Measurements from ENCODE around the gene PNRC2. TPM values are rescaled to one million over a fixed set of nuclear protein-coding genes. Genes with fewer than 3 reads are reported as not detected.
A peak's percentile ranks its signal among the peaks of the same experiment; 100 is the strongest.
"Not testable (repeated sequence)": the region's sequence is repeated elsewhere in the genome, so short reads cannot be mapped to it uniquely, and the experiment has no call there.

The PNRC2 gene
- total RNA-seq, 1 experiment from 2014 or later = 59.0 TPM

DNA sequence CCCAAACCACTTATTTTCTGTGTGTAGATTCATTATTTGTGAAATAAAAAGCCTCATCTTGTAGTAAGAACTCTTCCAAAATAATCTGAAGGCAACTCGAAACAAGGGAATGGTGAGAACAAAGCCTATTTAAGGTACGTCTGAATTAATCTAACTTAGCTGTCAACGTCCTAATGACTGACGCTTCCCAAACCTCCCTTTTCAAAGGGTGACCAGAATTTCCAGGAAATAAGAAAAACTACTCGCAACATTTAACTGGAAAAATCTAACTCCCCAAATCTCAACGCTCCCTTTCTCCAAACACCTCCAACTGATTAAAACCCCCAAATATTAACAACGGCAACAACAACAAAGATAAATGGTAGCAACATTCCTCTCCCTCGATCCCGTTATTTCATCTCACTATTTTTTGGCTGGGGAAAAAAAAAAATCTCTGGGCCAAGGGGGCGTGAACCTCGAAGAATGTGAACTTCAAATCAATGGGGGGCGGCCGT lies 19.8 kb downstream of the PNRC2 start:
- CTCF ChIA-PET = interaction anchor here (0.6 to 1.9 kb wide), 3 partner anchors 13 to 171 kb away, joined by 3 to 4 read pairs (median 3); partner anchors contain the start of gene PNRC2
- H3K4me3 Mint-ChIP-seq (ENCODE audit: low read depth, unreplicated experiment) = peak overlapping the region; percentile 93
- no TSS peak for BruUV-seq (replicated peaks)
- intact Hi-C loops (cut with micrococcal nuclease; ENCODE audit: unreplicated experiment) = no loop called here
- no peaks in the 10 kb centered on the region for H3K9me3 Mint-ChIP-seq (ENCODE audit: low read depth, unreplicated experiment)
- H3K27me3 Mint-ChIP-seq (ENCODE audit: unreplicated experiment) = no peaks in the 10 kb centered on the region
- TF ChIP-seq, protein P1, sequence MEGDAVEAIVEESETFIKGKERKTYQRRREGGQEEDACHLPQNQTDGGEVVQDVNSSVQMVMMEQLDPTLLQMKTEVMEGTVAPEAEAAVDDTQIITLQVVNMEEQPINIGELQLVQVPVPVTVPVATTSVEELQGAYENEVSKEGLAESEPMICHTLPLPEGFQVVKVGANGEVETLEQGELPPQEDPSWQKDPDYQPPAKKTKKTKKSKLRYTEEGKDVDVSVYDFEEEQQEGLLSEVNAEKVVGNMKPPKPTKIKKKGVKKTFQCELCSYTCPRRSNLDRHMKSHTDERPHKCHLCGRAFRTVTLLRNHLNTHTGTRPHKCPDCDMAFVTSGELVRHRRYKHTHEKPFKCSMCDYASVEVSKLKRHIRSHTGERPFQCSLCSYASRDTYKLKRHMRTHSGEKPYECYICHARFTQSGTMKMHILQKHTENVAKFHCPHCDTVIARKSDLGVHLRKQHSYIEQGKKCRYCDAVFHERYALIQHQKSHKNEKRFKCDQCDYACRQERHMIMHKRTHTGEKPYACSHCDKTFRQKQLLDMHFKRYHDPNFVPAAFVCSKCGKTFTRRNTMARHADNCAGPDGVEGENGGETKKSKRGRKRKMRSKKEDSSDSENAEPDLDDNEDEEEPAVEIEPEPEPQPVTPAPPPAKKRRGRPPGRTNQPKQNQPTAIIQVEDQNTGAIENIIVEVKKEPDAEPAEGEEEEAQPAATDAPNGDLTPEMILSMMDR (IDR thresholded peaks at IDR 0.05; ENCODE audit: unreplicated experiment) = no peak
- H3K36me3 Mint-ChIP-seq (ENCODE audit: insufficient read depth, unreplicated experiment) = peaks cover 53% of the 10 kb centered on the region
- H3K27ac Mint-ChIP-seq (ENCODE audit: unreplicated experiment) = peak overlapping the region; percentile 94
- peaks cover 28% of the 10 kb centered on the region for H3K4me1 Mint-ChIP-seq (ENCODE audit: low read depth, unreplicated experiment)
- no peak for DNase-seq

DNA sequence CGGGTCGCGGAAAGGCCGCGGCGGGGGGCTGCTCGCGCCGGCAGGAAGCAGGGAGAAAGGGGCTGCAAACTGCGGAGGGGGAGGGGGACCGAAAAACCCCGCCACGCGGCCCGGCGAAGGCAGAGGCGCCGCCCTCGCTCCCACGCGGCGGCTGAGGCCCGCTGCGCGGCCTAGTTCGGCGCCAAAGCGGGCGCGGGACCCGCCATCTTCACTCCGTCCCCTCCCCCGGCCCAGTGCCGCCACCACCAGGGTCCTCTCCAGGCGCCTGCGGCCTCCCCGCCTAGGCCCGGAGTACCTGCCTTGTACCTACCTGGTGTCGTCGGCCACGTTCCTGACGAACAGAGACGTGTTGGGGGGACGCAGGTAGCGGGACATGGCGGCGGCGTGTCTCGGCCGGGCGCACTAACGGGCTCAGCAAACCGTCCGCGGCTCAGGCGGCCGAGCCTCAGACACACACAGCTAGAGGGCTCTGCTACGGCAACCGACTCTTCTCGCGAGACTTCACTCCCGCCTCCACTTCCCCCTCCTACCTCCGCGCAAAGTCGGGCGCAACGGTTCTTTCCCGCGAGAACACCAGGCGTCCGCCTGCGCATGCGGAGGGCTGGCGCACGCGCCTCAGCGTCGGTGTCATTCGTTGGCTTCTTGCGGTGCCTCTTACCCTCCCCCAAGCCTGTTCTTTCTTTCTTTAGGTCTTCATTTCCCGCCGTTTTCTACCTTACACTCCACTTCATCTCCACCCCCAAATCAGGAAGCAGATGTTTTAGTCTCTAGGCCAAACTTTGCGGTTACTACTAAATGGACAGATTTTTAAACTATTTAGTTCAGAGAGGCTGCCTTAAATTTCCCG lies 20.5 kb downstream of the PNRC2 start, which contains the start of gene SRSF10:
Gene SRSF10 (minus strand): TSS at position 447 of the 847 bp plus-strand sequence. CDS start 72 bp downstream, at position 375.
- CTCF ChIA-PET = interaction anchor here (0.6 to 1.9 kb wide), 5 partner anchors 14 to 170 kb away, joined by 3 to 4 read pairs (median 3); partner anchors contain the start of gene PNRC2
- intact Hi-C loops (cut with micrococcal nuclease; ENCODE audit: unreplicated experiment) = loop anchor here (2.0 kb wide), 1 partner anchor 39 kb away; no protein-coding TSS in a partner anchor
- no peaks in the 10 kb centered on the region for H3K9me3 Mint-ChIP-seq (ENCODE audit: low read depth, unreplicated experiment)
- peak within 1 kb of the TSS; percentile 93 for H3K4me3 Mint-ChIP-seq (ENCODE audit: low read depth, unreplicated experiment)
- peaks cover 28% of the 10 kb centered on the region for H3K4me1 Mint-ChIP-seq (ENCODE audit: low read depth, unreplicated experiment)
- peak within 1 kb of the TSS; percentile 94 for H3K27ac Mint-ChIP-seq (ENCODE audit: unreplicated experiment)
- H3K36me3 Mint-ChIP-seq (ENCODE audit: insufficient read depth, unreplicated experiment) = peaks cover 47% of the 10 kb centered on the region
- peak; percentile 93 for DNase-seq
- no peaks in the 10 kb centered on the region for H3K27me3 Mint-ChIP-seq (ENCODE audit: unreplicated experiment)
- TF ChIP-seq, protein P1 (IDR thresholded peaks at IDR 0.05; ENCODE audit: unreplicated experiment) = no peak
- no TSS peak for BruUV-seq (replicated peaks)

DNA sequence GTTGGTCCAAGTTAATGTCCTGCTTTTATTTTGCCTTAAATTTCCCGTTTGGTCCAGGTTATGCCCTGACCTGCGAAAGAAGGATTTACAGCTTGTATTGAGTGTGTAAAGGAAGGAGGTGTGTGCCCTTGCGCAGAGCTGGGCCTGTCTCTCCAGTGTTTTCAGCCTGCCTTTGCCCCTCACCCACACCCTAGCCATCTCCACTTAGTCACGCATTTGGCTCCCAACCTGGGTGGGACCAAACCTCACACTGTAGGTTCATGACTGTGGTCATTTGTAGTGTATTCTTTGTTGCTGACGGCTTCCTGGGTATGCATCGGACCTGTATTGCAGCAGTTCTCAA lies 21.1 kb downstream of the PNRC2 start:
- H3K9me3 Mint-ChIP-seq (ENCODE audit: low read depth, unreplicated experiment) = no peaks in the 10 kb centered on the region
- intact Hi-C loops (cut with micrococcal nuclease; ENCODE audit: unreplicated experiment) = loop anchor here (2.0 kb wide), 1 partner anchor 38 kb away; no protein-coding TSS in a partner anchor
- peak overlapping the region; percentile 93 for H3K4me3 Mint-ChIP-seq (ENCODE audit: low read depth, unreplicated experiment)
- no peaks in the 10 kb centered on the region for H3K27me3 Mint-ChIP-seq (ENCODE audit: unreplicated experiment)
- peak; percentile 65 for DNase-seq
- H3K4me1 Mint-ChIP-seq (ENCODE audit: low read depth, unreplicated experiment) = peaks cover 28% of the 10 kb centered on the region
- CTCF ChIA-PET = interaction anchor here (0.8 to 1.9 kb wide), 4 partner anchors 14 to 47 kb away, joined by 3 to 4 read pairs (median 3); partner anchors contain the start of gene PNRC2
- TF ChIP-seq, protein P1 (IDR thresholded peaks at IDR 0.05; ENCODE audit: unreplicated experiment) = no peak
- BruUV-seq (replicated peaks) = TSS peak; percentile 95
- H3K36me3 Mint-ChIP-seq (ENCODE audit: insufficient read depth, unreplicated experiment) = peaks cover 47% of the 10 kb centered on the region
- H3K27ac Mint-ChIP-seq (ENCODE audit: unreplicated experiment) = peak overlapping the region; percentile 94

DNA sequence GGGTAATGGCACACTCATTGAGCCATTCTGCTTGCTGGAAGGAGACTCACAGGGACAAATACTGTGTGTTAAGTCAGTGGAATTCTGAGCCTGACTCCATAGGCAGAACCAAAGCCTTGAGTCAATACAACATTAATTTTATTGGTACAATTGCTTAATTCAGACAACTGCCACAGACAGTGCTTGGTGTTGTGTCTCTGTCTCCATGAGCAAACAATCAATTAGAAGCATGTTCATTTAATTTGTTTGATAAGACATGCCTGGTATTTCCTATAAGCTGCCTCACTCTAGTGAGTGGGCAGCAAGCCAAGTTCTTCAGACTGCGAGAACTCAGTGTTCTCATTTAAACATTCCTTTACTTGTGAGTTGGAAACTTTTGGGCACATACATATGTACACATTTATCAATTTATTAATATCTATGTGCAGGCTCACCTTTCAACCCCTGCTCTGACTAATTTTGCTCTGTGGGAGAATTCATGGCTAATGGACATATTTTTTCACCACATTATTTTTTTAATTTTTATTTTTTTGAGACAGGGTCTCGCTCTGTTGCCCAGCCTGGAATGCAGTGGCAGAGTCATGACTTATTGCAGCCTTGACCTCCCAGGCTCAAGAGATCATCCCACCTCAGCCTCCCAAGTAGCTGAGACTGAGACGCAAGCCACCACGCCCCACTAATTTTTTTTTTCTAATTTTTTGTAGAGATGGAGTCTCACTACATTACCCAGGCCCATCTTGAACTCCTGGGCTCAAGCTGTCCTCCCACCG lies 25.0 kb downstream of the PNRC2 start:
- intact Hi-C loops (cut with micrococcal nuclease; ENCODE audit: unreplicated experiment) = no loop called here
- Mint-ChIP-seq H3K27me3 (ENCODE audit: unreplicated experiment) (no peaks in the 10 kb centered on the region), H3K4me3 (ENCODE audit: low read depth, unreplicated experiment) (no peak overlapping the region), H3K9me3 (ENCODE audit: low read depth, unreplicated experiment) (no peaks in the 10 kb centered on the region), H3K4me1 (ENCODE audit: low read depth, unreplicated experiment) (peaks cover 10% of the 10 kb centered on the region), H3K27ac (ENCODE audit: unreplicated experiment) (no peak overlapping the region), H3K36me3 (ENCODE audit: insufficient read depth, unreplicated experiment) (peaks cover 13% of the 10 kb centered on the region)
- BruUV-seq (replicated peaks) = no TSS peak
- peak; percentile 42 for DNase-seq
- CTCF ChIA-PET = no interaction called here
- TF ChIP-seq, protein P1 (IDR thresholded peaks at IDR 0.05; ENCODE audit: unreplicated experiment) = no peak

DNA sequence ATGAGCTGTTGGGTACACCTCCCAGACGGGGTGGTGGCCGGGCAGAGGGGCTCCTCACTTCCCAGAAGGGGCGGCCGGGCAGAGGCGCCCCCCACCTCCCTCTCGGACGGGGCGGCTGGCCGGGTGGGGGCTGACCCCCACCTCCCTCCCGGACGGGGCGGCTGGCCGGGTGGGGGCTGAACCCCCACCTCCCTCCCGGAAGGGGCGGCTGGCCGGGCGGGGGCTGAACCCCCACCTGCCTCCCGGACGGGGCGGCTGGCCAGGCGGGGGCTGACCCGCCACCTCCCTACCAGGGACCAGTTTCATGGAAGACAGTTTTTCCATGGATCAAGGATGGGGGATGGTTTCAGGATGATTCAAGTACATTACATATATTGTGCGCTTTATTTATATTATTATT lies 27.4 kb downstream of the PNRC2 start:
- H3K27me3 Mint-ChIP-seq (ENCODE audit: unreplicated experiment); H3K27ac Mint-ChIP-seq (ENCODE audit: unreplicated experiment); BruUV-seq (replicated peaks); H3K4me3 Mint-ChIP-seq (ENCODE audit: low read depth, unreplicated experiment); DNase-seq; H3K9me3 Mint-ChIP-seq (ENCODE audit: low read depth, unreplicated experiment); H3K36me3 Mint-ChIP-seq (ENCODE audit: insufficient read depth, unreplicated experiment); intact Hi-C loops (cut with micrococcal nuclease; ENCODE audit: unreplicated experiment): not testable (repeated sequence)
- CTCF ChIA-PET = interaction anchor here (1.0 kb wide), 1 partner anchor 23 kb away, joined by 3 read pairs; no protein-coding TSS in a partner anchor
- H3K4me1 Mint-ChIP-seq (ENCODE audit: low read depth, unreplicated experiment) = peaks cover 10% of the 10 kb centered on the region
